Measurements from ENCODE around the gene PPFIA1. TPM values are rescaled to one million over a fixed set of nuclear protein-coding genes. Genes with fewer than 3 reads are reported as not detected.
"Not testable (repeated sequence)": the region's sequence is repeated elsewhere in the genome, so short reads cannot be mapped to it uniquely, and the experiment has no call there.

The PPFIA1 gene
- total RNA-seq, 1 experiment from 2014 or later: 63.4 TPM

- no CpG with 5 or more reads among the region's 12 CpGs for WGBS (ENCODE audit: extremely low coverage, insufficient read length, low lambda C conversion rate)
- H3K23me2 ChIP-seq (ENCODE audit: insufficient read length, low read depth, low read length, poor library complexity, severe bottlenecking): no peaks in the 10 kb centered on the region
- H2AFZ ChIP-seq (ENCODE audit: low read length): no peak overlapping the region
- H3K79me1 ChIP-seq (ENCODE audit: insufficient read depth, low read depth, low read length, poor library complexity, severe bottlenecking): no peaks in the 10 kb centered on the region
- H2BK12ac ChIP-seq (ENCODE audit: insufficient read length, low read depth, low read length): no peak overlapping the region
- no peaks in the 10 kb centered on the region for H4K20me1 ChIP-seq (ENCODE audit: control insufficient read depth, insufficient read depth, insufficient read length)
- DNase-seq: no peak
- H3K56ac ChIP-seq (ENCODE audit: insufficient read length, low read depth, low read length): no peak overlapping the region
- no peak overlapping the region for H2BK120ac ChIP-seq (ENCODE audit: low read depth, low read length, poor library complexity, severe bottlenecking)
- no peak overlapping the region for H3K4me2 ChIP-seq (ENCODE audit: insufficient read depth, insufficient read length, low read length)
- no peak overlapping the region for H4K8ac ChIP-seq (replicated peaks; ENCODE audit: insufficient read length, low read depth, low read length)
- Mint-ChIP-seq H3K27me3 (ENCODE audit: low read depth) (peaks cover 3% of the 10 kb centered on the region; the same call in 1 of the 2 replicates), H3K4me3 (no peak overlapping the region), H3K27ac (no peak overlapping the region), H3K4me1 (peaks cover 2 to 10% of the 10 kb centered on the region in 2 experiments; a peak in 3 of 4 replicates), H3K36me3 (ENCODE audit: insufficient read depth in 1 of 3, low read depth in 3 of 3) (no peaks in the 10 kb centered on the region), H3K9me3 (no peaks in the 10 kb centered on the region)
- H3K23ac ChIP-seq (ENCODE audit: insufficient read length, low read depth, low read length): no peak overlapping the region
- H2BK5ac ChIP-seq (ENCODE audit: insufficient read length, low read length): no peak overlapping the region
- no peak overlapping the region for H3K14ac ChIP-seq (ENCODE audit: insufficient read depth, low read length)
- no peaks in the 10 kb centered on the region for H3K4me1 ChIP-seq (ENCODE audit: insufficient read depth, low read length)
- H3K18ac ChIP-seq (ENCODE audit: insufficient read length, low read depth, low read length): no peak overlapping the region
- H4K5ac ChIP-seq (ENCODE audit: insufficient read length, low read depth, low read length): no peak overlapping the region
- TF ChIP-seq CTCF (conservative IDR thresholded peaks at IDR 0.05): no peak
- no peak overlapping the region for H3K9ac ChIP-seq (ENCODE audit: extremely low read depth, insufficient read length, low read length)
- no peak overlapping the region for H3K4ac ChIP-seq (ENCODE audit: low read depth, low read length)
- H4K91ac ChIP-seq (ENCODE audit: insufficient read length, low read depth, low read length): no peak overlapping the region
- H2BK20ac ChIP-seq (ENCODE audit: low read depth, low read length, poor library complexity, severe bottlenecking): no peak overlapping the region
- no peak overlapping the region for H2AK5ac ChIP-seq (ENCODE audit: insufficient read length, low read length)
- H2BK15ac ChIP-seq (ENCODE audit: low read depth, low read length): no peak overlapping the region
- H3K9me3 ChIP-seq (ENCODE audit: control insufficient read depth, low read depth, low read length): no peaks in the 10 kb centered on the region
- H3K27me3 ChIP-seq (ENCODE audit: insufficient read depth, low read length): no peaks in the 10 kb centered on the region
- H3K79me2 ChIP-seq (ENCODE audit: insufficient read depth, low read length): no peaks in the 10 kb centered on the region
- H3T11ph ChIP-seq (ENCODE audit: low read length): no peak overlapping the region
- no peak overlapping the region for H3K27ac ChIP-seq (ENCODE audit: insufficient read length, low read depth, low read length)
Measured at GRCh38 chr11:70255477-70256116, 14.9 kb upstream of the PPFIA1 start.

- H3K27ac Mint-ChIP-seq; H2BK5ac ChIP-seq (ENCODE audit: insufficient read length, low read length); DNase-seq; H3K4me1 ChIP-seq (ENCODE audit: insufficient read depth, low read length); H3K4ac ChIP-seq (ENCODE audit: low read depth, low read length); H3K27me3 ChIP-seq (ENCODE audit: insufficient read depth, low read length); H3K4me2 ChIP-seq (ENCODE audit: insufficient read depth, insufficient read length, low read length); H3T11ph ChIP-seq (ENCODE audit: low read length); H2BK15ac ChIP-seq (ENCODE audit: low read depth, low read length); H3K79me1 ChIP-seq (ENCODE audit: insufficient read depth, low read depth, low read length, poor library complexity, severe bottlenecking); H3K56ac ChIP-seq (ENCODE audit: insufficient read length, low read depth, low read length); H3K9me3 ChIP-seq (ENCODE audit: control insufficient read depth, low read depth, low read length); H3K27ac ChIP-seq (ENCODE audit: insufficient read length, low read depth, low read length); H3K36me3 Mint-ChIP-seq (ENCODE audit: insufficient read depth in 1 of 3, low read depth in 3 of 3); H3K9me3 Mint-ChIP-seq; H3K23me2 ChIP-seq (ENCODE audit: insufficient read length, low read depth, low read length, poor library complexity, severe bottlenecking); H4K5ac ChIP-seq (ENCODE audit: insufficient read length, low read depth, low read length); H4K20me1 ChIP-seq (ENCODE audit: control insufficient read depth, insufficient read depth, insufficient read length); H2AK5ac ChIP-seq (ENCODE audit: insufficient read length, low read length); H4K91ac ChIP-seq (ENCODE audit: insufficient read length, low read depth, low read length); H2AFZ ChIP-seq (ENCODE audit: low read length); H2BK120ac ChIP-seq (ENCODE audit: low read depth, low read length, poor library complexity, severe bottlenecking); H3K9ac ChIP-seq (ENCODE audit: extremely low read depth, insufficient read length, low read length); H3K27me3 Mint-ChIP-seq (ENCODE audit: low read depth); H2BK20ac ChIP-seq (ENCODE audit: low read depth, low read length, poor library complexity, severe bottlenecking); H3K23ac ChIP-seq (ENCODE audit: insufficient read length, low read depth, low read length); H3K79me2 ChIP-seq (ENCODE audit: insufficient read depth, low read length); H3K4me3 Mint-ChIP-seq; H3K18ac ChIP-seq (ENCODE audit: insufficient read length, low read depth, low read length); H4K8ac ChIP-seq (replicated peaks; ENCODE audit: insufficient read length, low read depth, low read length); H2BK12ac ChIP-seq (ENCODE audit: insufficient read length, low read depth, low read length); H3K14ac ChIP-seq (ENCODE audit: insufficient read depth, low read length); H3K4me1 Mint-ChIP-seq: not testable (repeated sequence)
- no CpG with 5 or more reads among the region's 2 CpGs for WGBS (ENCODE audit: extremely low coverage, insufficient read length, low lambda C conversion rate)
Measured at GRCh38 chr11:70259077-70259476, 11.4 kb upstream of the PPFIA1 start.

Data from H9 (cell line).